ENCODE data around the gene DCTN1.

DCTN1 gene

GRCh38 chr2:74369976-74370375 is 10.1 kb downstream of the DCTN1 start:
- no peaks in the 10 kb centered on the region for H3K4me1 ChIP-seq (ENCODE audit: control insufficient read depth in 1 of 2, insufficient read depth in 1 of 2, low read depth in 1 of 2, low read length in 1 of 2)
- H3K27me3 ChIP-seq: no peaks in the 10 kb centered on the region
- H3K9me3 ChIP-seq: no peaks in the 10 kb centered on the region
- TF ChIP-seq, protein P1, sequence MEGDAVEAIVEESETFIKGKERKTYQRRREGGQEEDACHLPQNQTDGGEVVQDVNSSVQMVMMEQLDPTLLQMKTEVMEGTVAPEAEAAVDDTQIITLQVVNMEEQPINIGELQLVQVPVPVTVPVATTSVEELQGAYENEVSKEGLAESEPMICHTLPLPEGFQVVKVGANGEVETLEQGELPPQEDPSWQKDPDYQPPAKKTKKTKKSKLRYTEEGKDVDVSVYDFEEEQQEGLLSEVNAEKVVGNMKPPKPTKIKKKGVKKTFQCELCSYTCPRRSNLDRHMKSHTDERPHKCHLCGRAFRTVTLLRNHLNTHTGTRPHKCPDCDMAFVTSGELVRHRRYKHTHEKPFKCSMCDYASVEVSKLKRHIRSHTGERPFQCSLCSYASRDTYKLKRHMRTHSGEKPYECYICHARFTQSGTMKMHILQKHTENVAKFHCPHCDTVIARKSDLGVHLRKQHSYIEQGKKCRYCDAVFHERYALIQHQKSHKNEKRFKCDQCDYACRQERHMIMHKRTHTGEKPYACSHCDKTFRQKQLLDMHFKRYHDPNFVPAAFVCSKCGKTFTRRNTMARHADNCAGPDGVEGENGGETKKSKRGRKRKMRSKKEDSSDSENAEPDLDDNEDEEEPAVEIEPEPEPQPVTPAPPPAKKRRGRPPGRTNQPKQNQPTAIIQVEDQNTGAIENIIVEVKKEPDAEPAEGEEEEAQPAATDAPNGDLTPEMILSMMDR (IDR thresholded peaks at IDR 0.05): no peak
- no peak overlapping the region for H3K4me3 ChIP-seq (ENCODE audit: low read depth in 1 of 2, low read length in 1 of 2)
- no peak overlapping the region for H3K27ac ChIP-seq
- H3K36me3 ChIP-seq: peaks cover 91% of the 10 kb centered on the region

- Histone ChIP-seq H3K4me1 (ENCODE audit: control insufficient read depth in 1 of 2, insufficient read depth in 1 of 2, low read depth in 1 of 2, low read length in 1 of 2) (no peaks in the 10 kb centered on the region), H3K36me3 (peaks cover 93% of the 10 kb centered on the region)
- TF ChIP-seq, protein P1 (IDR thresholded peaks at IDR 0.05): no peak
Measured at GRCh38 chr2:74368499-74368898, 11.6 kb downstream of the DCTN1 start.

GRCh38 chr2:74367789-74368188 is 12.3 kb downstream of the DCTN1 start:
- TF ChIP-seq, protein P1 (IDR thresholded peaks at IDR 0.05): no peak
- H3K27me3 ChIP-seq: no peaks in the 10 kb centered on the region
- no peak overlapping the region for H3K4me3 ChIP-seq (ENCODE audit: low read depth in 1 of 2, low read length in 1 of 2)
- peaks cover 98% of the 10 kb centered on the region for H3K36me3 ChIP-seq
- no peaks in the 10 kb centered on the region for H3K4me1 ChIP-seq (ENCODE audit: control insufficient read depth in 1 of 2, insufficient read depth in 1 of 2, low read depth in 1 of 2, low read length in 1 of 2)
- no peak overlapping the region for H3K27ac ChIP-seq
- H3K9me3 ChIP-seq: no peaks in the 10 kb centered on the region

More at GRCh38 chr2:74368499-74368898, 11.6 kb downstream of the DCTN1 start:
- Histone ChIP-seq H3K4me3 (ENCODE audit: low read depth in 1 of 2, low read length in 1 of 2) (no peak overlapping the region), H3K27me3 (no peaks in the 10 kb centered on the region), H3K9me3 (no peaks in the 10 kb centered on the region), H3K27ac (no peak overlapping the region)

- Histone ChIP-seq H3K9me3 (no peaks in the 10 kb centered on the region), H3K4me3 (ENCODE audit: low read depth in 1 of 2, low read length in 1 of 2) (no peak overlapping the region), H3K4me1 (ENCODE audit: control insufficient read depth in 1 of 2, insufficient read depth in 1 of 2, low read depth in 1 of 2, low read length in 1 of 2) (no peaks in the 10 kb centered on the region), H3K36me3 (peaks cover 100% of the 10 kb centered on the region), H3K27me3 (no peaks in the 10 kb centered on the region), H3K27ac (no peak overlapping the region)
- TF ChIP-seq, protein P1 (IDR thresholded peaks at IDR 0.05): no peak
Measured at GRCh38 chr2:74366036-74366435, 14.1 kb downstream of the DCTN1 start.

DNA sequence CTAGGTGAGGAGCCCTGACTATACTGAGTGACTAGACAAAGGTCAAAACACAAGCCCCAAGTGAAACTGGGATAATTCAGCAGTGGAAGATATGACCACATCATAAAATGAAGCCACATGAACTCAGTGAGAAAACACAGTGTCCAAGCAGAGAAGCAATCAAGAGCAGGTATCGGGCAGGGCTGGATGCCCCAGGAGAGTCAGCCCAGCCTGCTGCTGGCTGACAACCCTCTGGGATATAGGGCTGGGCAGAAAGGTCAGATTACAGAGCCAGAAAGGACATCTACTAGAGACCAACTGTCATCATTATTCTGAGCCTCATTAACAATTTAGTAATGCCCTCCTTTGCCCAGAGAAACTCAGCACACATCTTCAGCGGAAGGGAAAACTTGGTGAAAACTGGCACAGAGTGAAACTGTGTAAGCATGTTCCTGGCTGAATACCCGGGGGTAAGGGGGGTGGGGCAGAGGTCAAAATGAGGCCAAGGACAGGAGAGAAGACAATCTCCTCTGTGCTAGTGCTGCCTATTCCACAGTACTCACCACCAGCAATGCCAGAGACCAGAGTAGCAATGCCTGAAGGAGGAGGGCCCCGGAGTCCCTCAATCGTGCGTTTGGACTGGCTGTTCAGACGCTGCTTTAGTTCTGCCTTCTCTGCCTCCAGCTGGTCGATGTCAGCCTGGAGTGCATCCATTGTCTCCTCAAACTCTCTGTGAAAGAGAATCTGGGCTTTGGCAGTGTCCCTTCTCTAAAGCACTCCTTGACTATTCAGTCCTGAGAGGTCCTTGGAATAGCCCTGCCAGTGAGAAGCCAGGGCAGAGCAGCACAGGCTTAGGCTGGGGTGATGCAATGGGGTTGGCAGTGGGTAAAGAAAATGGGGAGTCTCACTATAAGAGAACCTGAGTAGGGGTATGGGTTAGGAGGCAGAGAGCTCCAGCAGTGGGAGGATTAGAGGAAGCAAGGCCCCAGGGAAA is 15.3 kb downstream of the DCTN1 start:
- peaks cover 100% of the 10 kb centered on the region for H3K36me3 ChIP-seq
- H3K27me3 ChIP-seq: no peaks in the 10 kb centered on the region
- TF ChIP-seq, protein P1 (IDR thresholded peaks at IDR 0.05): no peak
- H3K4me3 ChIP-seq (ENCODE audit: low read depth in 1 of 2, low read length in 1 of 2): no peak overlapping the region
- H3K27ac ChIP-seq: no peak overlapping the region
- H3K9me3 ChIP-seq: no peaks in the 10 kb centered on the region
- H3K4me1 ChIP-seq (ENCODE audit: control insufficient read depth in 1 of 2, insufficient read depth in 1 of 2, low read depth in 1 of 2, low read length in 1 of 2): no peaks in the 10 kb centered on the region

Measured in neutrophil (primary cell).